Measurements from ENCODE around the gene BANF1.

Gene BANF1

GRCh38 chr11:66001942-66002647 is at the start of gene BANF1, which contains the start of gene EIF1AD:
TSS of gene BANF1 (plus strand) at chr11:66002503. CDS start at chr11:66003251, 748 bp downstream.
TSS of gene EIF1AD (minus strand) at chr11:66002157. CDS start at chr11:66000389, 1,768 bp downstream.
- peak; percentile 85 for DNase-seq

GRCh38 chr11:65953471-65953870 is 48.8 kb upstream of the BANF1 start:
- no peak for DNase-seq

GRCh38 chr11:65954771-65955170 is 47.5 kb upstream of the BANF1 start:
- no peak for DNase-seq

GRCh38 chr11:65958291-65958690 is 44.0 kb upstream of the BANF1 start:
- no peak for DNase-seq

- no peak for DNase-seq
These were observed 43.4 kb upstream of the BANF1 start for GRCh38 chr11:65958774-65959420.

GRCh38 chr11:65960824-65961266 is 41.5 kb upstream of the BANF1 start:
- no peak for DNase-seq

- peak; percentile 85 for DNase-seq
These were observed 40.8 kb upstream of the BANF1 start, which contains the start of gene SART1 for GRCh38 chr11:65961267-65962140. TSS of gene SART1 (plus strand) at chr11:65961734. CDS start at chr11:65961781, 47 bp downstream.

- no peak for DNase-seq
These were observed 40.1 kb upstream of the BANF1 start for GRCh38 chr11:65962141-65962564.

- DNase-seq, result no peak
These were observed 37.4 kb upstream of the BANF1 start for GRCh38 chr11:65964906-65965305.

GRCh38 chr11:65965986-65966762 is 36.1 kb upstream of the BANF1 start:
- DNase-seq, result peak; percentile 2

- no peak for DNase-seq
These were observed 34.9 kb upstream of the BANF1 start for GRCh38 chr11:65967329-65967934.

GRCh38 chr11:65968600-65969482 is 33.5 kb upstream of the BANF1 start:
- DNase-seq, result no peak

- no peak for DNase-seq
These were observed 30.2 kb upstream of the BANF1 start for GRCh38 chr11:65972116-65972515.

GRCh38 chr11:65973439-65974110 is 28.7 kb upstream of the BANF1 start:
- DNase-seq, result no peak

GRCh38 chr11:65975771-65976170 is 26.5 kb upstream of the BANF1 start:
- no peak for DNase-seq

GRCh38 chr11:65976216-65977176 is 25.8 kb upstream of the BANF1 start:
- DNase-seq, result no peak

- no peak for DNase-seq
These were observed 24.5 kb upstream of the BANF1 start for GRCh38 chr11:65977621-65978390.
